PC-9 (cell line): ENCODE results near the gene MAN1A1.

Source experiments
- EZH2 ChIP-seq: fragments of 200-600 bp; sonication (generic); IDR thresholded peaks from 2 replicates; pipeline ENCODE4 v1.8.0; 2017; ENCODE audit warnings: antibody characterized with exemption, low read depth
- TF ChIP-seq, protein P1 (sequence below): fragments of 200-600 bp; sonication (generic); conservative IDR thresholded peaks from 2 replicates; pipeline ENCODE4 v1.6.1; 2017; ENCODE audit warnings: mixed run types, antibody characterized with exemption, mild to moderate bottlenecking, moderate library complexity

DNA sequence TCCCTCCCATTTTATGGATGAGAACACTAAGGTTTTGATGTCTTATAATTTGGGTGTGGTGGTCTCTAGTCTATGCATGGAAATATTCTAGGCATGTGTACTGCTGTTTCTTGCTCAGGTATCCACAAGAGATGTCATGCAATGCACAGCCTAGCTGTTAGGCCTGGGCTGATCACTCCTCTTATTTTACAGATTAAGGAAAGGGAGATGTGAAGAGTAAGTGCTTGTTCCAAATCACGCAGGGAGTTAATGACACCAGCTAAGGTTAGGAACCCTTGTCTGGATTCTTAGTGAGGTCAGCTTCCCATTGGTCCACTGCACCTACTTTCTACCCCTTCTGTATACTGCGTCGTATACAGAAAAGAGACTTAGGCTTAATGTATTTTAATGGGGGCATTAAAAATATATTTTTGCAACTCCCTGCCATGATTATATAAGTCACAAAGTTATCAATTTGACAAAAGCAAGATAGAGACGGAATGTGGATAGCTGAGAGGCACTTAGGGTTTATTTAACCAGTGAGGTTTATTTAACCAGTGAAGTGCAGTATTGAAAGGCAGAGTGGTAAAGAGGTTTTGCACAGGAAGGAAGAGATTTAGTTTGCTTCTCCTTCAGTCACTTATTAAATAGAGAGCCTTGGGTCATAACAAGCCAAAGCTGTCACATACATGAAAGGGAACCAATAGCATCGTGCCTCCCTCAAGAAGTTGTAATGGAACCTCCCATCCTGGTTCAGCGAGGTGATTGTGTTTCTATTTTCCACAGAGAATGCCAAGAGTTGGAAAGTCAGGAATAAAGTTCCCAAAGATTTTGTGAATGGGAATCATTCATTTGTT is 176.1 kb downstream of the MAN1A1 start:
- TF ChIP-seq, protein P1, sequence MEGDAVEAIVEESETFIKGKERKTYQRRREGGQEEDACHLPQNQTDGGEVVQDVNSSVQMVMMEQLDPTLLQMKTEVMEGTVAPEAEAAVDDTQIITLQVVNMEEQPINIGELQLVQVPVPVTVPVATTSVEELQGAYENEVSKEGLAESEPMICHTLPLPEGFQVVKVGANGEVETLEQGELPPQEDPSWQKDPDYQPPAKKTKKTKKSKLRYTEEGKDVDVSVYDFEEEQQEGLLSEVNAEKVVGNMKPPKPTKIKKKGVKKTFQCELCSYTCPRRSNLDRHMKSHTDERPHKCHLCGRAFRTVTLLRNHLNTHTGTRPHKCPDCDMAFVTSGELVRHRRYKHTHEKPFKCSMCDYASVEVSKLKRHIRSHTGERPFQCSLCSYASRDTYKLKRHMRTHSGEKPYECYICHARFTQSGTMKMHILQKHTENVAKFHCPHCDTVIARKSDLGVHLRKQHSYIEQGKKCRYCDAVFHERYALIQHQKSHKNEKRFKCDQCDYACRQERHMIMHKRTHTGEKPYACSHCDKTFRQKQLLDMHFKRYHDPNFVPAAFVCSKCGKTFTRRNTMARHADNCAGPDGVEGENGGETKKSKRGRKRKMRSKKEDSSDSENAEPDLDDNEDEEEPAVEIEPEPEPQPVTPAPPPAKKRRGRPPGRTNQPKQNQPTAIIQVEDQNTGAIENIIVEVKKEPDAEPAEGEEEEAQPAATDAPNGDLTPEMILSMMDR: no peak
- TF ChIP-seq EZH2: no peak
